GM18499 (cell line): ENCODE data around the gene ABCF1.
"Not testable (repeated sequence)": the region's sequence is repeated elsewhere in the genome, so short reads cannot be mapped to it uniquely, and the experiment has no call there.

ENCODE experiments used
- ATAC-seq: cut with Tn5 transposase; IDR thresholded peaks from one replicate; pipeline ENCODE4 v1.9.1; 2021; ENCODE audit warnings: moderate number of reproducible peaks; ENCODE audit not compliant: insufficient read depth, unreplicated experiment

Gene ABCF1

DNA sequence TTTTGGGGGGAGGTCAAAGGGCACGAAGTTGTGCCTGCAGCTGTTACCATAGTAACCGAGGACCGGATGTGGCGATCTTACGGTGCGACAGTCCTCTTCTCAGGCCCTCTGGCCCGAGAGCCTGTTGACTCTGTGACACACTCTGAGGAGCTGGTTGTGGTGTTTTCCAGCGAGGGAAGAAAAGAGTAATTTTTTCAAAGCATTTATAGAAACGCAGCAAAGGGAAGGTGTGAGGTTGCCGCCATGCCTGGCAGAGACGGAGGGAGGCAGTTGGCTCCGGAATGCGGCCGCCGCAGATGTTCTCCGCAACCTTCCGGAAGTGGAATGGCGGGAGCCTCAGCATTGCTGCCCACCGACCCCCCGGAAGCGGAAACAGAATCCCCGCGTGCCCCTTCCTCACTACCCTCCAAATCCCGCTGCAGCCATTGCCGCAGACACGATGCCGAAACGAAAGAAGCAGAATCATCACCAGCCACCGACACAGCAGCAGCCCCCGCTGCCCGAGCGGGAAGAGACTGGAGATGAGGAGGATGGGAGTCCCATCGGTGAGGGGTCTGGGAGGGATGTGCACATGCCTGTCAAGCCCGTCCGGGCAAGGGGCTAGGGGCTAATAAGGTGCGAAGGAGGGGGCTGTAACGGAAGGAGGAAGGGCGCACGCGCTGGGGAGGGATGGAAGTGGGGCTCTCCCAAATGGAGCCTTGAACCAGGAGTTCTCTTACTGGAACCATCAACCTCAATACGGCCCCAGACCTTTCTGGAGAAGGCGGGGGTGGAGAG lies 14.1 kb upstream of the ABCF1 start, which contains the start of gene PRR3:
Gene PRR3 (plus strand): TSS at position 390 of the 777 bp plus-strand sequence. CDS start 50 bp downstream, at position 440.
- ATAC-seq: peak; percentile 42

DNA sequence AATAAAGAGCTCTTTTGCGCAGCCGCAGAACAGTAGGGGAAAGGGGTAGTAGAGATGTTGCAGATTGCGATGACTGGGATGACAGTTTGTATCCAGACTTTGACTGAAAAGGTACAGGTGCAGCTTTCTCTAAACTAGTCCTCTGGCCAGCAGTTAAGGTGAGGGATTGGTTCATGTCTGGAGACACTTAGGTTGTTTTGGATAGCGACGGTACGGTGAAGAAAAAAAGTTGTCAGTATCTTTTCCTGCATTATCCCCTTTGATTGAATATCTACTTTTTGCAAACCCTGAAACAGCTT lies 13.6 kb upstream of the ABCF1 start:
- ATAC-seq: no peak

DNA sequence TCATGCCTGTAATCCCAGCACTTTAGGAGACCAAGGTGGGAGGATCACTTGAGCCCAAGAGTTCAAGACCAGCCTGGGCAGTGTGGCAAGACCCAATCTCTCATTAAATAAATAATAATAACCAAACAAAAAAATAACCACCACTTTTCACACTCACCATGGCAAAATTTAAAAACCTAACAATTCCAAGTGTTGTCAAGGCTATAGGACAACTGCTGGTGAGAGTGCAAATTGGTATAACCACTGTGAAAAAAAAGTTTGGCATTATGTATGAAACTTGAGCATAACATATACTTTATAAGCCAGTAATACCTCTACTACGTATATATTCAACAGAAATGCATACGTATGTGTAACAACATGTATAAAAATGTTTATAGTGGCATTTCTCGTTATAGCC lies 10.3 kb upstream of the ABCF1 start:
- ATAC-seq: no peak

DNA sequence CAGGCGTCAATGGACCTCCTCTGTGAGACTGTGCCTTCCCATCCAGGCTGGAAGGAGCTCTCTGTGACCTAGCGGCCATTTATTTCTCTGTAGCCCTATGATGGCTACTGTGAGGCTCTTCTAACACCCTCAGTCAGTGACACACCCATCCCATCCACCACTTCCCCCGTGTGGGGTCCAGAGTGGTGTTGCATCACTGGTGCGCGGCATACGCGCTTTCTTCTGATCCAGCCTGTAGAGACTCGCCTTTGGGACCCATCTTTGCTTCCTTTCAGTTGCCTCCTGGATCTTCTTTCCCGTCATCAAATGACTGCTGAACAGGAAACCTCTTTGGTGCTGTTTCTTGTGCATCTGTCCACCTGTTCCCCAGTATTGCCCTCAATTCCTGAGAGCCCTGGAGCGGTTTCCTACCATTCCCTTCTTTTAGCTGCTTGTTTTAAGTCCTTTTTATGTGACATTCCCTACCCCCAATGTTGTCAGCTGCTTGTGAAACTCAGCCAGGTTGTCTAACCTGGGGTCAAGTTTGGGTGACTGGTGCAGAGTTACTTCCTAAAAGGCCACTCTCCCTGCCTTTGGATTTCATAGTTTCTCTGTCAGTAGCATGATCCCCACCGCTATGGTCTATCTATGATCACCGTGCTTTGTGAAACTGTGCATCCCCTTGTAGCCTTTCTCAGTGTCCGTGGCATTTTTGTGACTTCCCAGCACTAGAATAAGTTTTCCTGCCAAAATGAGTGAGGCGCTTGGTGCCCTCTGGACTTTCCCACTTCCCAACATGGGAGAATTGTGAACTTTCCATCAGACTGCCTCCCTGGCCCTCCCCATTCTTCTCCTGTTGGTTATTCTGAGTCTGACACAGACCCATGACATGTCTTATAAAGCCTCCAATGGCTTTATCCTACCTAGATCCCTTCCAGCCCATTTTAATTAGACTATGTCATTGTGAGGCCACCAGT lies 8.5 kb upstream of the ABCF1 start:
- no peak for ATAC-seq

DNA sequence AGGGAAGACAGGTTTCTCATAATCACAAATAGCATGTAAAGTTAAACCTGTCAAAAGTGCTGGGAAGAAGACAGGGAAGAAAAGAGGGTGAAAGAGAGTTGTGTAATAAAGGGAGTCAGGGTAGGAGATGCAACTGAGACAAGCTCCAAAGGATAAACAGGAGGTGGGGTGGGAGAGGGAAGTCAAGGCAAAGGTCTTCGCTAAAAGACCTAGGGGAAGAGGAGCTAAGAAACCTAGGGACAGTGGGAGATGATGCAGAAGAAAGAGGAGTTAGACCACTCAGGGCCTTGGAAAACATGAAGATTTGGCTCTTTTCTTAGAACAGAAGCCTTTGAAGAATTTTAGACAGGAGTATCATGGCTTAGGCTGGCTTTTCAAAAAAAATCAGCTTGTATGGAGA lies 7.1 kb upstream of the ABCF1 start:
- no peak for ATAC-seq

DNA sequence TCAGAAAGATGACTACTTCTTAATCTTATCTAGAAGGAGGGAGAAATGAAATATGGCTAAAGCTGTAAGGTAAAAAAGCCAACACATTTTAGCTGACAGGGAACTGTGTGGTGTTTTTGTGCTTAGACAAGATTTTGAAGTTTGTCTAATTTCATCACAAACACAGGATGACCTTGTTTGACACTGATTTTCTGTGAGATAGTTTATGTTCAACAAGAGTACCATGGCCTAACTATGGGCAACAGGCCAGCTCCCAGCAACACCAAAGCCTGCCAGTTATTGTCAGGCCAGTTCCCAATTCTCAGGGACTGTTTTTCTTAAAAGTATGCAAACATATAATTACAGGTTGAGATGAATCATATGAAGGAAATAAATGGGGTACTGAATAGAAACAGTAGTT lies 5.5 kb upstream of the ABCF1 start:
- no peak for ATAC-seq

DNA sequence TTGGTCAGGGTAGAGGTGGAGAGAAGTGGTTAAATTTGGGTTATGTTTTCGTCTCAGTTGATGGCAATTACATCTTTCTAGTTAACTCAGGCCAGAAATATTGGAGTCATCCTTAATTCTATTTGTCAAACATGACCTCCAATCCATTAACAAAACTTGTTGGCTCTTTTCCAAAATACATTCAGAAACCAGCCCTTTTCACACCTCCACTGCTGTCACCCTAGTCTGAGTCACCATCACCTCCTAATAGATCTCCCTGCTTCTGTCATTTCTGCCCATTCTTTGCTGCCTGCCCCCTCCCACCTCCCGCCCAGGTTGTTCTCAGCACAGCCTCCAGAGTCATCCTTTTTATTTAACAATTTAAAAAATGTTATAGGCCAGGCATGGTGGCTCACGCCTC lies 3.0 kb upstream of the ABCF1 start:
- ATAC-seq: no peak

DNA sequence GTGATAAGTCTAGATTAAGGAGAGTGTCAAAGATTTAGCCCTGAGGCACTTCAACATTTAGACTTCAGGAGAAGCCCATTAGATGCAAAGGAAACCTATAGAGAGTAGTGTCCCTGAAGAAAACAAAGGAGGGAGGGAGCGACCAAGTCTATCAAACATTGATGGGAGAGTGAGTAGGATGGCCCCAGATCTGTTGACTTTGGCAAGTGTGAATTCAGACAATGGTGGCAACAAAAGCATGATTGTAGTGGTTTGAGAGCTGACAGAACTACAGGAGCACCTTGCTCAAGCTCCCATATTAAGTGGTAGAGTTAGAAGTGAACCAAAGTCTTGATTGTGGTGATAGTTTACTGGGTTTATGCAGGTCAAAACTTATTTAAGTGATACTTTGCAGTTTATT lies 979 bp upstream of the ABCF1 start:
- ATAC-seq: no peak

DNA sequence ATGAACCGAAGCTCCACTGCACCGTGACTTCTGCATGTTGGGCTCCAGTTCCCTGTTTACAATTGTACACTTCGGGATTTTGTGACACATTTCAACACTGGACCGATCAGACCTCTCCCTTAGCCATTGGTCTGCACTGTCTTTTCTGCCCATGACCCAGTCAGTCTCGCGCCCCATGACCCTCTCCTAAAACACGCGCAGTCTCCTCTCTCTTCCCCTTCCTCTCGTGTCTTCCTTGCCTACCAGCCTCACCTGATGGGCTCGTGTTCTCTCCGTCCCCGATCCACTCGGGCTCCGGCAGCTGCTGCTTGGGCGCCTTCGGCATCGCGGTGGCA lies 535 bp upstream of the ABCF1 start:
- ATAC-seq: peak; percentile 26

DNA sequence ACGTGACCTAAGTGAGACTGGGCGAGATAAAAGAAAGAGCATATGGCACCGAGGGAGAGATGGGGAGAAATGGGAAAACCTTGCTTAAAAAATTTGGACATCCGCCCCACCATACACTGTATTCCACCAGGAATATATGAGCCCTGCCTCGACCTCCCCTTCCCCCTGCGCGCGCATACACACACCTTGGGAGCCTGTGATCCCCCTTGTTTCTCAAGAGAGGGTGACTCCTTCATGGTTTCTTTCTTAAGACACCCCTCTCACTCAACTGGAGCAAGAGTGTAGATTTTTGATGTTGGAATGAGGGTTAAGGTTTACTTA lies 480 bp downstream of the ABCF1 start:
- ATAC-seq: no peak

DNA sequence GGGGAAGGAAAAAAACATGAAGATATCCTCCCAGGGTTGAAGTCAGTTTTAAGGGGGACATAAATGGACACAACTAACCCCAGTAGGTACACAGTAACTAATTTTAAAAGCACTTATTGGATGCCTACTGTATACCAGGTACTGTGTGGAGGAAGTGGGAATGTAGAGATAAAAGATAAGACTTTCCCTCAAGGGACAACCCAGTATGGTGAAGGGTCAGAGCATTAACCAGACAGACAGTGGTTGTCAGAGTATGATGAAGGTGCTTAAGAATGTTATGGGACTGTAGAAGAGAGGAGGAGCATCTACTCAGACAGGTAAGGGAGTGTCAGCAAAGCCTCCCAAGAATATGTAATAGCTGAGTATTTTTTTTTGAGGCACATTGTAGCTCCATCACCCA lies 906 bp downstream of the ABCF1 start:
- ATAC-seq: no peak

DNA sequence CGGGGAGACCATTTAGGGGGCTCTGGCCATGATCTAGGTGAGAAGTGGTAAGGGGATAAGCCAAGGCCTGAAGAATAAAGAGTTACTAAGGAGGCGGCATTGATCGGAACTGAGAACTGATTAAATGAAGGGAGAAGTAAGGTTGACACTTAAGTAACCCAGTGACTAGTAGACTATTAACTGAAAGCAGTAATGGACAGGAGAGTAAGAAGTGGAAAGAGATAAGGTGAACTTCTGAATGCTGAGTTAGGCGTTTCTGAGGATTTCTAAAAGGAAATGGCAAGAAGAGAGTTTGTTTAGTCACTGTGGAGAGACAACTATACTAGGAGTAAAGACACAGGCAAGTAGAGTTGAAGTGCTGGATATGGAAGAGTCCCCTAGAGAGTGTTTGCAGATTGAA lies 1.9 kb downstream of the ABCF1 start:
- ATAC-seq: no peak

DNA sequence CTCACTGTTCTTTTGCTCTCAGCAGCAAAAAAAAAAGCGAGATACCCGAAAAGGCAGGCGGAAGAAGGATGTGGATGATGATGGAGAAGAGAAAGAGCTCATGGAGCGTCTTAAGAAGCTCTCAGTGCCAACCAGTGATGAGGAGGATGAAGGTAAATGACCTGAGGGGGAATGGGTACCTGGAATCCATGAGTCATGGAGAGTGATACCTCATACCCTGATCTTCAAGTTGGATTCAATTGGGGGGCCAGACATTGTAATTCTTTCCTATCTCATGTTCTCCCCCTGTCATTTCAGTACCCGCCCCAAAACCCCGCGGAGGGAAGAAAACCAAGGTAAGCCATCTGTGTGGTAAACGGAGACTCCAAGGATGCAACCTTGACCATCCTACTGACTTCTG lies 6.8 kb downstream of the ABCF1 start:
- ATAC-seq: no peak

DNA sequence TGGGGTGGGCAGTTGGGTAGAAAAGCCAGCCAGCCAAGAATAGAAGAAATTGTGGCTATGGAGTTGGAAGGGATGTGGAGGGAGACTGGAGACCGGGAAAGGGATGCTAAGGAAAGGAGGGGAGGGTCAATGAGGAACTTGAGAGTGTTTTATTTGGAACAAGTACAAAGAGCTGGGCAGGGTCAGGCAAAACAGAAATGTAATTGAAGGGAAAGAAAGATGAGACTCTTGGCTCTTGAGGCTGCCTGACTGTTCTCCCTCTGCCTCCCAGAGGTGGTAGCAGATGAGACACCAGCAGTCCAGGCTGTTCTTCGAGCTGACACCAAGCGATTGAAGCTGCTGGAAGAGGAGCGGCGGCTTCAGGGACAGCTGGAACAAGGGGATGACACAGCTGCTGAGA lies 12.7 kb downstream of the ABCF1 start:
- no peak for ATAC-seq

DNA sequence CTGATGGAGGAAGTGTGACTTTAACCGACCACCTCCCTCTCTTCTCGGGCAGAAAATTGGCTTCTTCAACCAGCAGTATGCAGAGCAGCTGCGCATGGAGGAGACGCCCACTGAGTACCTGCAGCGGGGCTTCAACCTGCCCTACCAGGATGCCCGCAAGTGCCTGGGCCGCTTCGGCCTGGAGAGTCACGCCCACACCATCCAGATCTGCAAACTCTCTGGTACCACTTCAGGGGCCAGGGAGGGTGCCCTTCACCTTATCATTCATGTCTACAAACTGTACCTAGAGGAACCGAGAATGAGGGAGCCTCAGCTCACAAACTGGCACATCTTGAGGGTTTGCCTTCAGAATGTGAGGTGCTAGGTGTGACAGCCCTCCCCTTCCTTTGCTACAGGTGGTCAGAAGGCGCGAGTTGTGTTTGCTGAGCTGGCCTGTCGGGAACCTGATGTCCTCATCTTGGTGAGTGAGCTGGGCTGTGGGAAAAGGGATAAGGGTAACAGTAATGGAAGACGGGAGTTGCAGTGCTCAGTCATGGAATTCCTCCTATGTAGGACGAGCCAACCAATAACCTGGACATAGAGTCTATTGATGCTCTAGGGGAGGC lies 18.6 kb downstream of the ABCF1 start:
- ATAC-seq: no peak

DNA sequence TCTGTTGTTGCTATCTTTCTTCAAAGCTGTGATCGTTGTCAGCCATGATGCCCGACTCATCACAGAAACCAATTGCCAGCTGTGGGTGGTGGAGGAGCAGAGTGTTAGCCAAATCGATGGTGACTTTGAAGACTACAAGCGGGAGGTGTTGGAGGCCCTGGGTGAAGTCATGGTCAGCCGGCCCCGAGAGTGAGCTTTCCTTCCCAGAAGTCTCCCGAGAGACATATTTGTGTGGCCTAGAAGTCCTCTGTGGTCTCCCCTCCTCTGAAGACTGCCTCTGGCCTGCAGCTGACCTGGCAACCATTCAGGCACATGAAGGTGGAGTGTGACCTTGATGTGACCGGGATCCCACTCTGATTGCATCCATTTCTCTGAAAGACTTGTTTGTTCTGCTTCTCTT lies 19.3 kb downstream of the ABCF1 start:
- ATAC-seq: no peak

DNA sequence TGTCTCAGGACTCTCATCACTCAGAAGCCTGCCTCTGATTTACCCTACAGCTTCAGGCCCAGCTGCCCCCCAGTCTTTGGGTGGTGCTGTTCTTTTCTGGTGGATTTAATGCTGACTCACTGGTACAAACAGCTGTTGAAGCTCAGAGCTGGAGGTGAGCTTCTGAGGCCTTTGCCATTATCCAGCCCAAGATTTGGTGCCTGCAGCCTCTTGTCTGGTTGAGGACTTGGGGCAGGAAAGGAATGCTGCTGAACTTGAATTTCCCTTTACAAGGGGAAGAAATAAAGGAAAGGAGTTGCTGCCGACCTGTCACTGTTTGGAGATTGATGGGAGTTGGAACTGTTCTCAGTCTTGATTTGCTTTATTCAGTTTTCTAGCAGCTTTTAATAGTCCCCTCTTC lies 19.8 kb downstream of the ABCF1 start:
- ATAC-seq: no peak

DNA sequence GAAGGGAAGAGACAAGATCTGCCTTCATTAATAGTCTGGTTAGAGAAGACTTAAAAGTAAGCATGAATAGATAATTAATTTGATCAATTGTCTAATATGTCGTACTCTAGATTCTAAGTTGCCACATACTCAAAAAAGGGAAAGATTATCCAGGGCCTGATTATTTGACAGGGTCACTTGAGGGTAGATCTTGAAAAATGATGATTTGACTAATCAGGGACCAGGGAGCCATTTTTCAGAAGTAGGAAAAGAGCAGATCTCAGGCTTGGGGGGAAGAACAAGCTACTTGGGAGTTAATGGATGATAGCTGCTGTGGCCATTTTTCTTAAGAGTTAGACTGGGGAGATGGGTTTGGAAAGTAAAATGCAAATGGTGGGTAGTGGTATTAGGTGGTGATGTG lies 21.0 kb downstream of the ABCF1 start:
- no peak for ATAC-seq

DNA sequence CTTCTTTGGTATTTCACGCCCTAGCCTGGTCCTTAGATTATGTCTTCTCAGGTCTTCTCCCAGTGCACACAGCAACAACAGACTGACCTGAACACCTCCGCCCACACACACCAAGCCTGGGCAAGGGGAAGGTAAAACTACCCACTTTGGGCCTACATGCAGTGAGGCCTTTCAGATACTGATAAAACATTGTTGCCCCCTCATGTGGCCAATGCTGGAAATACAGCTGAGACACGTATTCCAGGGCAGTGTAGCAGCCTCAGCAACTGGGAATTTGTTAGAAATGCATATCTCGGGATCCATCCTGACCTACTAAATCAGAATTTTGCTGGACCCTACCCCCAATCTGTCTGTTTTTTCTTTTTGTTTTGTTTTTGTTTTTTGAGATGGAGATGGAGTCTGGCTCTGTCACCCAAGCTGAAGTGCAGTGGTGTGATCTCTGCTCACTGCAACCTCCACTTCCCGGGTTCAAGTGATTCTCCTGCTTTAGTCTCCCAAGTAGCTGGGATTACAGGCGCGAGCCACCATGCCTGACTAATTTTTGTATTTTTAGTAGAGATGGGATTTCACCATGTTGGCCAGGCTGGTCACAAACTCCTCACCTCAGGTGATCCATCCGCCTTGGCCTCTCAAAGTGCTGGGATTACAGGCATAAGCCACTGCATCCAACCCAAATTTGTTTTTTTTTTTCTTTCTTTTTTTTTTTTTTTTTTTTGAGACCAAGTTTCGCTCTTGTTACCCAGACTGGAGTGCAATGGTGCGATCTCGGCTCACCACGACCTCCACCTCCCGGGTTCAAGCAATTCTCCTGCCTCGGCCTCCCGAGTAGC lies 26.3 kb downstream of the ABCF1 start:
- not testable (repeated sequence) for ATAC-seq

DNA sequence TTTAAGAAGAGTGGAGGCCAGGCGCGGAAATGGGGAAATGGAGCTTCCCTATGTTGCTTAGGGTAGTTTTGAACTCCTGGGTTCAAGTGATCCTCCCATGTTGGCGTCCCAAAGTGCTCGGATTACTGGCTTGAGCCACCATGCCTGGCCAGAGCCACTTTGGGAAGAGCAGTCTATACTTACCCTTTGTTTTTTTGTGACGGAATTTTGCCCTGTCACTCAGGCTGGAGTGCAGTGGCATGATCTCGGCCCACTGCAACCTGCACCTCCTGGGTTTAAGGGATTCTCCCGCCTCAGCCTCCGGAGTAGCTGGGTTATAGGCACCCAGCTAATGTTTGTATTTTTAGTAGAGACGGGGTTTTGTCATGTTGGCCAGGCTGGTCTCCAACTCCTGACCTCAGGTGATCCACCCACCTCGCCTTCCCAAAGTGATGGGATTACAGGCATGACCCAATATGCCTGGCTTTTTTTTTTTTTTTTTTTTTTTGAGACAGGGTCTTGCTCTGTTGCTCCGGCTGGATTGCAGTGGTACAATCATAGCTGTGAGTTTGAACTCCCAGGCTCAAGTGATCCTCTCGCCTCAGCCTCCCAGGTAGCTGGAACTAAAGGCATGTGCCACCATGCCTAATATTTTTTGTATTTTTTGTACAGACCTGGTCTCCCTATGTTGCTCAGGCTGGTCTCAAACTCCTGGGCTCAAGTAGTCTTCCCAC lies 27.8 kb downstream of the ABCF1 start:
- ATAC-seq: no peak
